Measurements from ENCODE around the gene SLAIN1.
A peak's percentile ranks its signal among the peaks of the same experiment; 100 is the strongest.

Gene SLAIN1

DNA sequence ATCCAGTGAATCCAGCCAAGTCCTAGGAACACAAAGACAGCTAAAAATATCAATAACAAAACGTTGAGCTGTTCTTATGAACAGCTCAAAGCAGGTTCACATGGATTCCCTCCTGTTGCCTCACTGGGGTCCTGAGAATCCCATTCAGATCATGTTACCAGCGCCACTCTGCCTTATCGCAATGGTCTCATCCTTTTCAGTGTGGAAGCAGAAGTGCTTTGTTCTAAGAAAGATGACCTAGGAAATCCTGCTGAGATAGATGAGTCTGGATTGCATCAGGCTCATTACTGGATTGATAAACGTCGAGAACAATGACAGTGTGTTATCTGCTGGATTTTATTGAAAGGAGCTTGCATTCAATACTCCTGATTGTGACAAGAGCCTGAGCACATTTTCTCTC, 87.0 kb downstream of the SLAIN1 start:
- TF ChIP-seq, protein P1, sequence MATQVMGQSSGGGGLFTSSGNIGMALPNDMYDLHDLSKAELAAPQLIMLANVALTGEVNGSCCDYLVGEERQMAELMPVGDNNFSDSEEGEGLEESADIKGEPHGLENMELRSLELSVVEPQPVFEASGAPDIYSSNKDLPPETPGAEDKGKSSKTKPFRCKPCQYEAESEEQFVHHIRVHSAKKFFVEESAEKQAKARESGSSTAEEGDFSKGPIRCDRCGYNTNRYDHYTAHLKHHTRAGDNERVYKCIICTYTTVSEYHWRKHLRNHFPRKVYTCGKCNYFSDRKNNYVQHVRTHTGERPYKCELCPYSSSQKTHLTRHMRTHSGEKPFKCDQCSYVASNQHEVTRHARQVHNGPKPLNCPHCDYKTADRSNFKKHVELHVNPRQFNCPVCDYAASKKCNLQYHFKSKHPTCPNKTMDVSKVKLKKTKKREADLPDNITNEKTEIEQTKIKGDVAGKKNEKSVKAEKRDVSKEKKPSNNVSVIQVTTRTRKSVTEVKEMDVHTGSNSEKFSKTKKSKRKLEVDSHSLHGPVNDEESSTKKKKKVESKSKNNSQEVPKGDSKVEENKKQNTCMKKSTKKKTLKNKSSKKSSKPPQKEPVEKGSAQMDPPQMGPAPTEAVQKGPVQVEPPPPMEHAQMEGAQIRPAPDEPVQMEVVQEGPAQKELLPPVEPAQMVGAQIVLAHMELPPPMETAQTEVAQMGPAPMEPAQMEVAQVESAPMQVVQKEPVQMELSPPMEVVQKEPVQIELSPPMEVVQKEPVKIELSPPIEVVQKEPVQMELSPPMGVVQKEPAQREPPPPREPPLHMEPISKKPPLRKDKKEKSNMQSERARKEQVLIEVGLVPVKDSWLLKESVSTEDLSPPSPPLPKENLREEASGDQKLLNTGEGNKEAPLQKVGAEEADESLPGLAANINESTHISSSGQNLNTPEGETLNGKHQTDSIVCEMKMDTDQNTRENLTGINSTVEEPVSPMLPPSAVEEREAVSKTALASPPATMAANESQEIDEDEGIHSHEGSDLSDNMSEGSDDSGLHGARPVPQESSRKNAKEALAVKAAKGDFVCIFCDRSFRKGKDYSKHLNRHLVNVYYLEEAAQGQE (IDR thresholded peaks at IDR 0.05; ENCODE audit: insufficient read depth in 1 of 2, low read depth in 2 of 2, low read length in 2 of 2): no peak
- TF ChIP-seq SIN3A (IDR thresholded peaks at IDR 0.05; ENCODE audit: borderline replicate concordance, insufficient read depth, low read length) (no peak), TAF1 (IDR thresholded peaks at IDR 0.05; ENCODE audit: borderline replicate concordance, insufficient read depth, low read length) (no peak), POLR2AphosphoS5 (IDR thresholded peaks at IDR 0.05; ENCODE audit: low read depth, low read length) (no peak), FOXP2 (optimal IDR thresholded peaks at IDR 0.05; ENCODE audit: borderline replicate concordance, extremely low read depth, extremely low read length, insufficient read depth) (no peak)

DNA sequence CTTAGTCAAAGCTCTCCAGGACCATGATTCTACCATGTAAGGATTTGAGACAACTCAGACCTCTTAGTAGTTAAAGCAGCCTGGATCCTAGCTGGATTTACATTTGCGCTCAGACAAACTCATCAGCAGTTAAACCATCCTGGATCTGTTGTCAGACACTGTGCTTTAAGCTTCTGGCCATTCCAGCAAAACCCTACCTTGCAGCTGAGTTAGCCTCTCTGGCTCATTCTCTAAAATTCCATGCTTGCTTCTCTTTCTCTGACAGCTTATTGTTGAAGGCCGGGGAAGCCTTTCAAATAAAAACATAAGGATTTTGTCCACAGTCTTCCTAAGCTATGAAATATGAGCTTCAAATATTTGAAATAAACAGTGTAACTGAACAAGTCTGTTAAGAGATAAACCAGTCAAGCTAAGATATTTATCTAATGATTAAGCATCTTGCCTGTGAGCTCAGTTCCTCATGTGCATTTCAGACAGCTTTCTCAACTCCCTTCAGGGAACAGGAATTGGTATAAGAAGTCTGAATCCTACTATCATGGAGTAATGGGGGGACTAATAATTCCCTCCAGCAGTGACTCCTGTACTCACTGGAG, 89.3 kb downstream of the SLAIN1 start:
- no peak for TF ChIP-seq SIN3A (IDR thresholded peaks at IDR 0.05; ENCODE audit: borderline replicate concordance, insufficient read depth, low read length)
- no peak for TF ChIP-seq POLR2AphosphoS5 (IDR thresholded peaks at IDR 0.05; ENCODE audit: low read depth, low read length)
- TF ChIP-seq, protein P1 (IDR thresholded peaks at IDR 0.05; ENCODE audit: insufficient read depth in 1 of 2, low read depth in 2 of 2, low read length in 2 of 2): no peak
- no peak for TF ChIP-seq TAF1 (IDR thresholded peaks at IDR 0.05; ENCODE audit: borderline replicate concordance, insufficient read depth, low read length)
- no peak for TF ChIP-seq FOXP2 (optimal IDR thresholded peaks at IDR 0.05; ENCODE audit: borderline replicate concordance, extremely low read depth, extremely low read length, insufficient read depth)

DNA sequence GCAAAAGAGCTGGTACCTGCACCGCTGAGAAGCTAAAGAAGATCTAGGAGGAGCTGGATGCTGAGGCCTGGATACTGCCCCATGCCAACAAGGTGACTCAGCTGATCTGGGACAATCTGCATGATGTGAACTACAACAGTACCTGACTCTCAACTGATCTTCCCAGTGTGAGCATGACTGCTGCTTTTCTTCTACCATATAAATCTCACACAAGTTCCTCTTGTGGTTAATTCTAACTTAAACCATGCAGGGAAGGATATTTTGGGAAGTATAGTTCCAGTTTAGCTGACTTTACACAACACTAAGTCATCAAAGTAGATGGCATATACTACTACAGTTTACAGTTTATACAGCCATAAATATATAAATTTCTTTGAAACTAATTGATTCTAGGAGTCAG, 91.9 kb downstream of the SLAIN1 start:
- TF ChIP-seq SIN3A (IDR thresholded peaks at IDR 0.05; ENCODE audit: borderline replicate concordance, insufficient read depth, low read length) (no peak), POLR2AphosphoS5 (IDR thresholded peaks at IDR 0.05; ENCODE audit: low read depth, low read length) (no peak), FOXP2 (optimal IDR thresholded peaks at IDR 0.05; ENCODE audit: borderline replicate concordance, extremely low read depth, extremely low read length, insufficient read depth) (no peak), TAF1 (IDR thresholded peaks at IDR 0.05; ENCODE audit: borderline replicate concordance, insufficient read depth, low read length) (no peak)
- TF ChIP-seq, protein P1 (IDR thresholded peaks at IDR 0.05; ENCODE audit: insufficient read depth in 1 of 2, low read depth in 2 of 2, low read length in 2 of 2): no peak

DNA sequence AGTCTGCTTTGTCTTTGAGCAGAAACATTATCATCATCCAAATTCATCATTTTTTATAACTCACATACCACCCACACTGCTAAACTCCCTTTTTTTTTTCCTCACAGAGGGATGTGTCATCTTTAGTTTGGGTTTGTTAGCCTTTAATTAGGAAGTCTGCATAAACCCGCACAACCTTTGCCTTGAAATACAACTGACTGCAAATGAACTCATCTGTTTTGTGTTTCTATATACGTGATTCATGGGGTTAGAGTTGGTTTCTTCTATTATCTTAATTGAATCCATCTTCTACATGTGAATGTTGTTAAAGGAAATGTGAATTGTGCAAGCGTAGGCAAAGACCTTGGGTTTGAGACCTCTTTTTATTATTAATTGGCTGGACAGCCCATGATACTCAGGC, 102.7 kb downstream of the SLAIN1 start:
- TF ChIP-seq POLR2AphosphoS5 (IDR thresholded peaks at IDR 0.05; ENCODE audit: low read depth, low read length) (0 out of 2 replicates have a peak, but pooled peaks have one; percentile 25), TAF1 (IDR thresholded peaks at IDR 0.05; ENCODE audit: borderline replicate concordance, insufficient read depth, low read length) (no peak)

DNA sequence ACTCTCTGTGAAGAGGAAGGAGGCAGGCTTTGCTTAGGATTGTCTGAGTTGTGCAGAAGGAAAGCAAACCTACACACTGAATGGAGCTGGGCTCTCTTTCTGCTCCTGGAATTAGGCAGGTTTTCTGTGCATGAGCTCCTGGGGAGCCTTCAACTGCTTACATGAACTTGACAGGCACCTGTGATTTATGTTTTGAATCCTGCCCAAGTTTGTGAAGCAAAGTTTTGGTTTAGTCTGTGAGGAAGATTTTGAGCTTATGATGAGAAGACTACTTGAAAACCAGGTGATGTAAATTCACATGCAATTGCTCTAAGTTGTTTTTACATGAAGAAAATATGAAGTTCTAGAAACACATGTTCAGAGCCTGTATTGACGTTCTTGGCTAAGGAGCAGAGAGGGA, 109.0 kb downstream of the SLAIN1 start:
- TF ChIP-seq POLR2AphosphoS5 (IDR thresholded peaks at IDR 0.05; ENCODE audit: low read depth, low read length): no peak
- no peak for TF ChIP-seq FOXP2 (optimal IDR thresholded peaks at IDR 0.05; ENCODE audit: borderline replicate concordance, extremely low read depth, extremely low read length, insufficient read depth)
- TF ChIP-seq TAF1 (IDR thresholded peaks at IDR 0.05; ENCODE audit: borderline replicate concordance, insufficient read depth, low read length): no peak
- TF ChIP-seq, protein P1 (IDR thresholded peaks at IDR 0.05; ENCODE audit: insufficient read depth in 1 of 2, low read depth in 2 of 2, low read length in 2 of 2): no peak
- no peak for TF ChIP-seq SIN3A (IDR thresholded peaks at IDR 0.05; ENCODE audit: borderline replicate concordance, insufficient read depth, low read length)

Data from PFSK-1 (cell line).